ENCODE data around the gene ACP2. TPM values are rescaled to one million over a fixed set of nuclear protein-coding genes. Genes with fewer than 3 reads are reported as not detected.

ACP2 gene
- total RNA-seq, 6 experiments from 2014 or later: 53.3 to 173 (median 64.1) TPM

- ATAC-seq: peak; percentile 73 to 79 (median 78)
- 5% methylated on average over 5 of the region's 12 CpGs for WGBS (ENCODE audit: insufficient coverage, low coverage, low lambda C conversion rate, missing lambda C conversion rate)
- Histone ChIP-seq H3K4me3 (peak overlapping the region in 2 of 3 donors; percentile 35 to 39), H3K9me3 (no peaks in the 10 kb centered on the region), H3K36me3 (peaks cover 0 to 6% (median 2%) of the 10 kb centered on the region in 4 donors), H3K27me3 (no peaks in the 10 kb centered on the region), H3K4me1 (peaks cover 0 to 23% (median 6%) of the 10 kb centered on the region in 4 donors), H3K27ac (peak overlapping the region; percentile 37 to 83 (median 59))
- intact Hi-C loops (cut with DNase I): no loop called here
- DNase-seq: peak; percentile 75 to 92 (median 81)
- TF ChIP-seq, protein P1, sequence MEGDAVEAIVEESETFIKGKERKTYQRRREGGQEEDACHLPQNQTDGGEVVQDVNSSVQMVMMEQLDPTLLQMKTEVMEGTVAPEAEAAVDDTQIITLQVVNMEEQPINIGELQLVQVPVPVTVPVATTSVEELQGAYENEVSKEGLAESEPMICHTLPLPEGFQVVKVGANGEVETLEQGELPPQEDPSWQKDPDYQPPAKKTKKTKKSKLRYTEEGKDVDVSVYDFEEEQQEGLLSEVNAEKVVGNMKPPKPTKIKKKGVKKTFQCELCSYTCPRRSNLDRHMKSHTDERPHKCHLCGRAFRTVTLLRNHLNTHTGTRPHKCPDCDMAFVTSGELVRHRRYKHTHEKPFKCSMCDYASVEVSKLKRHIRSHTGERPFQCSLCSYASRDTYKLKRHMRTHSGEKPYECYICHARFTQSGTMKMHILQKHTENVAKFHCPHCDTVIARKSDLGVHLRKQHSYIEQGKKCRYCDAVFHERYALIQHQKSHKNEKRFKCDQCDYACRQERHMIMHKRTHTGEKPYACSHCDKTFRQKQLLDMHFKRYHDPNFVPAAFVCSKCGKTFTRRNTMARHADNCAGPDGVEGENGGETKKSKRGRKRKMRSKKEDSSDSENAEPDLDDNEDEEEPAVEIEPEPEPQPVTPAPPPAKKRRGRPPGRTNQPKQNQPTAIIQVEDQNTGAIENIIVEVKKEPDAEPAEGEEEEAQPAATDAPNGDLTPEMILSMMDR (IDR thresholded peaks at IDR 0.05): no peak
- TF ChIP-seq POLR2A (IDR thresholded peaks at IDR 0.05): no peak
These were observed 13.9 kb downstream of the ACP2 start for GRCh38 chr11:47234669-47235100.

DNA sequence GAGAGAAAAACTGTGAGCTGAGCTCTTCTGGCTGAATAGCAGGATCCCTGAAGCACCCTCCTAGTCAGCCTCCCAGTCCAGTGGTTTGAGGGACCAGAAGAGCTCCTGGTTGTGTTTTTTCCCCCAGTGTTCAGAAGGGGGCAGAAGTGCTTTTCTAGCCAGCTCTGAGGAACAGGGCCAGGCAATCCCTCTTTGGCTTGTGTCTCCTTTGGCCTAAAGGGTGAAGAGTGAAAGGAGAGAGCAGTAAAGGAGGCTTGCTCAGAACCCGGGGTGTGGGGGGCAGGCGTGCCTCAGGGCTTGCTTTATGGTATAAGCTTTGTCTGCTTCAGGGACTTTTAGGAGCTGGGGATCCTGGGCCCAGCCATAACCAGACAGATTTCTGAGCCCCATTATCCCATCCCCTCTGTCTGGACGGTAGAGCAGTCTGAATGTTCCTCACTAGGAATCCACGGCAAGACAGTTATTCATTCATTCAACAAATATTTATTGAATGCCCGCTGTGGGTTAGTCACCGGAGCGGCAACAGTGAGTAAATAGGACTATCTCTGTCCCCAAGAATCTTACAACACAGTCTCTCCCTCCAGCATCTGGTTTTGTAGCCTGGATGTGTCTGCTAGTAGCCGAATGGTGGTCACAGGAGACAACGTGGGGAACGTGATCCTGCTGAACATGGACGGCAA, 14.5 kb downstream of the ACP2 start:
- DNase-seq (no peak), ATAC-seq (peak; percentile 66 to 71 (median 70))
- intact Hi-C loops (cut with DNase I): no loop called here
- WGBS (ENCODE audit: insufficient coverage, low coverage, low lambda C conversion rate, missing lambda C conversion rate): 11% methylated on average over 10 of the region's 11 CpGs
- TF ChIP-seq, protein P1 (IDR thresholded peaks at IDR 0.05): peak in 3 of 4 donors; percentile 29 to 52 (median 37)
- peak; percentile 22 for TF ChIP-seq POLR2A (IDR thresholded peaks at IDR 0.05)
- H3K36me3 ChIP-seq: peaks cover 0 to under 1% (median 0%) of the 10 kb centered on the region in 4 donors
- peak overlapping the region in 2 of 3 donors; percentile 35 to 39 for H3K4me3 ChIP-seq
- no peaks in the 10 kb centered on the region for H3K27me3 ChIP-seq
- H3K9me3 ChIP-seq: no peaks in the 10 kb centered on the region
- H3K4me1 ChIP-seq: peaks cover 0 to 23% (median 6%) of the 10 kb centered on the region in 4 donors
- H3K27ac ChIP-seq: peak overlapping the region; percentile 37 to 83 (median 59)

DNA sequence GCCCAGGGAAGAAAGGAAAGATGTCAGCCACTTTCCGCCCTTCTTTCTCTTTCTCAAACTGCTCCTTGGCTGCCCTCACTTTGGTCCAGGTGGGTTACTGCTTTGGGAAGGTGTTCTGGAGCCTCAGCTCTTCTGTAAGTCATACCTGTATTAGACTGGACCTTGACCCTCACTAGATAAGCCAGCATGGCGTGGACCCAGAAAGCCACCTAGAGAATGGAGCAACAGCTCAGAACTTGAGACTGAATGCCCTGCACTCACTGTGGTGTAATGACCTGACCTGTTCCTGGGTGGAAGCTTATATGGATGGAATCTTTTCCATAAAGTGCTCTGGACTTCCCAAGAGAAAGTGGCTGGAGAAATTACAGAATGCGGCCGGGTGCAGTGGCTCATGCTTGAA, 15.6 kb downstream of the ACP2 start:
- Histone ChIP-seq H3K4me1 (peaks cover 0 to 23% (median 6%) of the 10 kb centered on the region in 4 donors), H3K27ac (no peak overlapping the region), H3K27me3 (no peaks in the 10 kb centered on the region), H3K36me3 (no peaks in the 10 kb centered on the region), H3K4me3 (no peak overlapping the region), H3K9me3 (no peaks in the 10 kb centered on the region)
- TF ChIP-seq, protein P1 (IDR thresholded peaks at IDR 0.05): no peak
- no peak for TF ChIP-seq POLR2A (IDR thresholded peaks at IDR 0.05)
- intact Hi-C loops (cut with DNase I): no loop called here
- 80% methylated on average over 2 of the region's 4 CpGs for WGBS (ENCODE audit: insufficient coverage, low coverage, low lambda C conversion rate, missing lambda C conversion rate)
- ATAC-seq (peak; percentile 60 to 74 (median 70)), DNase-seq (peak; percentile 64 to 82 (median 73))

DNA sequence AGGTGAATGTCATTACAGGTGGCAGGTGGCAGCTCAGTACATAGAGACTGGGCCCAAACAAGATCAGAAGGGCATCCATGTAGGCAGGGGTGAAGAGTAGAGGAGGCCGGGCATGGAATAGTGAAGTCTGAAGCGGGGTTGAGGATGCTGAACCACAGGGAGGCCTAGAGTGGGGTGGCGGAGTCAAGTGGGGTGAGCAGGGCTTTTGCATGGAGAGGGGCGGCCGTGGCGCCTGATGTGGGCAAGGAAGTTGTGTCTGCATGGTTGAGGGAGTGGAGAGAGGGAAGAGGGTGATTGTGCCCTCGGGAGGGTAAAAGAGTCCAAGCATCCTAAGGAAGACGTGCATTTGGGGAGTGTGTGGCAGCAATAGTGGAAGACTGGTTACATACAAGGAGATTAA, 19.5 kb downstream of the ACP2 start:
- Histone ChIP-seq H3K4me3 (no peak overlapping the region), H3K4me1 (peaks cover 0 to 15% (median 5%) of the 10 kb centered on the region in 4 donors), H3K9me3 (no peaks in the 10 kb centered on the region), H3K36me3 (no peaks in the 10 kb centered on the region), H3K27ac (no peak overlapping the region), H3K27me3 (no peaks in the 10 kb centered on the region)
- intact Hi-C loops (cut with DNase I): no loop called here
- DNase-seq (no peak), ATAC-seq (no peak)
- TF ChIP-seq POLR2A (IDR thresholded peaks at IDR 0.05): no peak
- TF ChIP-seq, protein P1 (IDR thresholded peaks at IDR 0.05): no peak
- WGBS (ENCODE audit: insufficient coverage, low coverage, low lambda C conversion rate, missing lambda C conversion rate): 89% methylated on average over 8 of the region's 8 CpGs
